Right hindlimb (tissue), 1 donor: ENCODE measurements around the gene NR3C1.

Source experiments
- DNase-seq: peaks from one replicate; pipeline ENCODE4 v3.0.0-alpha.2; 2018

NR3C1 gene

DNA sequence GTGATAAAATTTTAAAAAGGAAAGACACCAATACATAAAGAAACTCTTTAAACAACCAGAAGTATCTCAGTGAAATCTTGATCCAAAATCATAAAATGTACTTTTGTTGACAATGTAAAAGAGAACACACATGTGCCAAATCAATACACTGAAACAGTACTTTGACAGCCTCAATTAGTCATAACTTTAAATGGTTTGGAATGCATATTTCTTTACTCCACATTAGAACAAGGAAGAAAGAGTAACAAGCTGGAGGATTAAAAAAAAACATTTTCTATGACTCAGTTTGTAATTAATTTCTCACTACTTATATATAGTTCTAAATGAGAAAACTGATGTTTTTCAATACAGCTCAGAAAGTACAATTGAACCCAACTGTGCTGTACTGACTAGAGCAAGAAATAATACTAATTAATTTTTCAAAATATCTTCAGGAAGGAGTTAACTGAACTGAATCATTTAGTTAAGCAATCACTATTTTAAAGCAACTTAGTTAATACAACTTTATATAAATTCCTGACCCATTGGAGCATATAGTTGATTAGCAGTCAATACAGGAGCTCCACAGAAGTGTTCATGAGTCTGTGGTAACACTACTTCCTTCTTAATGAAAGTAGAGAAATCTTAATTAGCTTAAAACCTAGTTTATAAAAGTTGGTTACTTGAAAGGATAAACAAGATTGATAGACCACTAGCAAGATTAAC lies 101.0 kb downstream of the NR3C1 start:
- no peak for DNase-seq

DNA sequence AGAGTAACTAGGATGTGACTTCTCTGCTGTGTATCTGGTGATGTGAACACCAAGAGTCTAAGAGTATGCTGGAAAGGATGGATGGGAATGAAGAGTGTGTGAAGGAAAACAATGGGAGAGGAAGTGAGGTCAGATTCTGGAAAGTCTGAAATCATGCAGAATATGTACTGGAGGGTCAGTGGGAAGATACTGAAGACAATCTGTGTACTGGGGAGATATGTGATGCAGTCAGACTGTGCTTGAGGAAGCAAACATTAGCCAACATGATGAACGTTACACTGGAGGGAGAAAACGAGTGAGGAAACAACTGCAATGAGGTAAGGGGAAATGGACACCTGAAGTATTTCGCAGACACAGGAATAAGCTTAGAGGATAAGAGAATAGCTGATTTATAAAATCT lies 105.7 kb downstream of the NR3C1 start:
- DNase-seq, result no peak

DNA sequence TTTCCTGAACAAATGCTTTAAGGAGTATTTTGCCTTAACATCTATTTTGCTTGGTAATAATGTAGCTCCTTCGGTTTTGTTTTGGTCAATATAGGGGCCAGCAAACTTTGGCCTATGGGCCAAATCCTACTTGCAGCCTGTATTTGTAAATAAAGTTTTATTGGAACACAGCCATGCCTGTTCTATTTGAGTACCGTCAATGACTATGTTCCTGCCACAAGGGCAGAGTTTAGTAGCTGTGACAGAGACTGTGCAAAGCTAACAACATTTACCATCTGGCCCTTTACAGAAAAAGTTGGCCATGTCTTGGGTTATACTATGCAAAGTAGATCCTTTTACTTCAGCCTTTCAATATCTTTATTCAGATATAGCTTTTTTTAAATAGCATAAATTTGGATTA lies 113.4 kb downstream of the NR3C1 start:
- DNase-seq, result no peak

DNA sequence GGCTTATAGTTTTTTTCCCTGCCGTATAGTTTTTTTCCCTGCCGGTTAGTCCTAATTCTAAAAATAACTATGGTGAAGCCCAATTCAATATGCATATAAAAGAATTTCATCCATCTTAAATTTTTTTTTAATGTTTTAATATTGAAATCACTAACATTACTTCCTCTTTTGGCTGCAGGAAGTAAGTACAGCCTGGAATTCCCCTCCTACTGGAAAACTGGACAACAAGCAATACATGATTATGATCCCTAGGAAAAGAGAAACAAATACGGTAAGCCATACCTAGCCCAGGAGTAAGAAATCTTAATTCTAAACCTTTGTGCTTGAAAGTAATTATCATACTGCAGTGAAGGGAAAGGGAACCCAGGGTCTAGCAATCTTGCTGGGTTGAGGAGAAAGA lies 119.0 kb downstream of the NR3C1 start:
- no peak for DNase-seq

DNA sequence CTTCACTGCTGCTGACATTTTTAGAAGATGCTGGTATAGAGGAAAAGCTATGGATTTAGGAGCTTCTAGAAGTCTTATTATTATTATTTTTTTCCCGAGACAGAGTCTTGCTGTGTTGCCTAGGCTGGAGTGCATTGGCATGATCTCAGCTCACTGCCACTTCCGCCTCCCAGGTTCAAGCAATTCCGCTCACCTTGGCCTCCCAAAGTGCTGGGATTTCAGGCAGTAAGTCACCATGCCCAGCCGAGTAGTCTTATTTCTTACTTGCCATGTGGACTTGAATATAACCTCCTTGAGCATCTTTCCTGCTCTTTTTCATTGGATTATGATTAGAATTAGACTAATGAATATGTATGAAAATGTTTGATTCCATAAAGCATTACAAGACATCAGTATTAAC lies 119.5 kb downstream of the NR3C1 start:
- DNase-seq, result no peak

DNA sequence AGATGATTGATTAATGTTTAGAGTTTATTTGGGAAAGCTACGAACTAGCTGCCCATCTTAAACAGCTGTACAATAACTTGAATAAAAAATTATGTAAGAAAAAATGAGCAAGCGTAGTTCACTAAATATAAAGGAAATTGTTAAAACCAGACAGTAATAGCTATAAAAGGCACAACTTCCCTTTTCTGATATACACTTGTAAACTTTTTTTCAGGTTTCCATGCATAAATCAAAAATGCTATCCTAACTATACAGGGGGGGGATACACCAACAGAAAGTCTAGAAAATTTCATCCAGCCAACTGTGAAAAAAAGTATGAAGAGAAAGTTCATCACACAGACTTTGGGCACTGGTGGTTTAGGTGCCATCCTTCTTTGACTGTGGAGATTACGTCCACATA lies 122.3 kb downstream of the NR3C1 start:
- no peak for DNase-seq

DNA sequence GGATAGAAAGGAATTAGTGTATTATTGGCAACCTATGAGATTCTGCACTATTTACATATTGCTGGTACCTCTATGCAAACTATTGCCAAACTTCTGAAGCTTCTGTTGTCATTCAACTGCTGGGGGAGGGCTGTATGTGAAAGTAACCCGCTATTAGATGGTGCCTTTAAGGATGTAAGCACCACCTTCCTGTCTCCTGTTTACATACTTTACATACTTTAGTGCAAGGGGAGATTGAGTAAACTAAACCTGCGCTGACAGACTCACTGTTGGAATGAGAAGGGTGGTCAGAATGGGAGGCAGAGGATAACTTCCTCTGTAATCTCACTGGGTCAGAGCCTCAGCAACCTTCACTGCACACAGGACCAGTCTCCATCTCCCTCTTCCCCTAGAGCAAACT lies 123.8 kb downstream of the NR3C1 start:
- DNase-seq, result no peak

DNA sequence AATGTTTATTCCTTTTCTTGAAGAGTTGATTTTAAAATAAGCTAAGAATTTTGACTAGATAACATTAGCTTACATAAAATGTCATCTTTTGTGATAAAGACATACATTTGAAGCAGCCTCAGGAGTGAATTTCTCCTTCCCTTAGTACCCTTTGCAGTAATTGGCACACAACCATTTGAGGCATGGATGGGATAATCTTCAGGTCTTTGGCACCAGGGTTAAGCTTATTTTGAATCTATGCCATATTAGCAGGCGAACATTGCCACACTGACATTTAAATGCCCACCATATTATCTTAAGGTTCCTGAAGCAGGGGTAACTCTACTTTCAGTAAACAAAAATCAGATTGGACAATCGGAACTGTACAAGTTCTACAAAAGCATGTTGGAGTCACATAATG lies 126.0 kb downstream of the NR3C1 start:
- no peak for DNase-seq

DNA sequence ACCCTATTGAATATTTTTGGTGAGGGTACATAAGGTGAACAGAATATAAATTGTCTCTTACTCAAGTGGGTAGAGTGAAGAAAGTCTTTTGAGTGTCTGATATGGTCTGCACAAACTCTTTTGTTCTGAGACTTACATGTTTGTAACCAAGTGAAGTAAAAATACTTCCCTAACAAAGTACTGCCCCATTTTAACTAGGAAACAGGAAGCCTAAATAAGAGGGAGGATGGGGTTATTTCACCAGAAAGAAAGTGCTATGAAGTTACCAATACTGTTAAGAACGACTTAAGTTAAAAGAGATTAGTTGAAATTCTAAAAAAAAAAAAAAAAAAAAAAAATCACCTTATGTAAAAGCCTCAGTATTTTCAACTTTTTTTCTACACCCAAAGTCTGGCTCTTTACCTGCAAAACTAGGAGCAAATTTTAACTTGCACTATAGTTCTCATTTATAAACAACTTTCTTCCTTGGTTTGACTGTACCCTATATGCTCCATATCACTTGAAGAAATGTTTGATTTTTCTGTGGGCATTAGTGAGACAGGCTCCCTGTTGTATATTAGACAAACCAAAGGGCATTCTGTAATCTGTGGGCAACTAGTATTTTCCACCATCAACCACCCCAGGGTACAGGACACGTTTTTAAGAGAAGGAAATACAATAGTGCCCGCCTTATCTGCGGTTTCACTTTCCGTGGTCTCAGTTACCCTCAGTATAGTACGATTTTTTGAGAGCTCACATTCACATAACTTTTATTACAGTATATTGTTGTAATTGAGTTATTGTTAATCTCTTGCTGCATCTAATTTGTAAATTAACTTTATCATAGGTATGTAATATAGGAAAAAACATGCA lies 127.7 kb downstream of the NR3C1 start:
- no peak for DNase-seq

DNA sequence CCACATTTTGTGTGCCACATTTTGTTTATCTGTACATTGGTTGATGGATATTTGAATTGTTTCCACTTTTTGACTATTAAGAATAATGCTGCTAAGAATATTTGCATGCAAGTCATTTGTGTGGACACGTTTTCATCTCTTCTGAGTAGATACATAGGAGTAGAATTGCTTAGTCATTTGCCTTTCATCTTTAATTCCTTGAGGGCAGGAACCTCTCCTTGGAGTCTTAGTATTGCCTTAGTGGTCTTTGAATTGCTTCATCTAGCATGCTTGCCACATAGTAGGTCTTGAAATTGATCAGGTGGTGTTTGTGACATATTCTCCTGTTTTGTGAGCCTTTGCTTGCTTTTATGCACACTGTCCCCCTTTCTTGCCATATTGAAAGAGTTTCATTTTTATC lies 128.5 kb downstream of the NR3C1 start:
- DNase-seq, result no peak

DNA sequence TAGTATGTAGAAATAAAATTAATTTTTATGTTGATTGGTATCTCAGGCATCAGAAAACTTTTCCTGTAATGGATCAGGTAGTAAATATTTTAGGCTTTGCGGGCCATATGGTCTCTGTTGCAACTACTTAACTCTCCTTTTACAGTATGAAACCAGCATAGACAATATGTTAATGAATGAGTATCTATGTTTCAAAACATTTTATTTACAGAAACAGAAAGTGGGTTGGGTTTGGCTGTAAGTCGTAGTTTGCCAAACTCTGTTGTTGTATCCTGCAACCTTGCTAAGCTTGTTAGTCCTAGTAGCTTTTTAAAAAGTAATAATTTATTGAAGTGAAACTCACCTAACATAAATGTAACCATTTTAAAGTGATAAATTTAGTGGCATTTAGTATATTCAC lies 132.1 kb downstream of the NR3C1 start:
- DNase-seq, result no peak

DNA sequence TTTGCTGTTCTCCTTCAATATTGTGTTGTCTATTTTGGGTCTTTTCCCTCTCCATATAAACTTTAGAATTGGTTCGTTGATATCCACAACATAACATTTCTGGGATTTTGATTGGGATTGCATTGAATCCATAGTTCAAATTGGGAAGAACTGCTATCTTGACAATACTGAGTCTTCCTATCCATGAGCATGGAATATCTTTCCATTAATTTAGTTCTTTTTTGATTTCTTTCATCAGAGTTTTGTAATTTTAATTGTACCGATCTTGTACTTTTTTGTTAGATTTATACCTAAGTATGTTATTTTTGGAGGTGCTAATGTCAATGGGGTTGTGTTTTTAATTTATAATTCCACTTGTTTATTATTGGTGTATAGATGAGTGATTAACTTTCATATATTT lies 135.1 kb downstream of the NR3C1 start:
- DNase-seq, result no peak

DNA sequence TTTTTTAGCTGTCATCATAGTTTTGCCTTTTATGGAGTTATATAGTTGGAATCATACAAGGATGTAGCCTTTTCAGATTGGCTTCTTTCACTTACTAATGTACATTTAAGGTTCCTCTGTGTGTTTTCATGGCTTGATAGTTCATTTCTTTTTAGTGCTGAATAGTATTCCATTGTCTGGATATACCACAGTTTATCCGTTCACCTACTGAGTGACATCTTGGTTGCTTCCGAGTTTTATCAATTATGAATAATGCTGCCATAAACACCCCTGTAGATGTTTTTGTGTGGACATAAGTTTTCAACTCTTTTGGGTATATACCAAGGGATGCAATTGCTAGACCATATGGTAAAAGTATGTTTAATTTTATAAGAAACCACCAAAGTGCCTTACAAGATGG lies 136.3 kb downstream of the NR3C1 start:
- no peak for DNase-seq

DNA sequence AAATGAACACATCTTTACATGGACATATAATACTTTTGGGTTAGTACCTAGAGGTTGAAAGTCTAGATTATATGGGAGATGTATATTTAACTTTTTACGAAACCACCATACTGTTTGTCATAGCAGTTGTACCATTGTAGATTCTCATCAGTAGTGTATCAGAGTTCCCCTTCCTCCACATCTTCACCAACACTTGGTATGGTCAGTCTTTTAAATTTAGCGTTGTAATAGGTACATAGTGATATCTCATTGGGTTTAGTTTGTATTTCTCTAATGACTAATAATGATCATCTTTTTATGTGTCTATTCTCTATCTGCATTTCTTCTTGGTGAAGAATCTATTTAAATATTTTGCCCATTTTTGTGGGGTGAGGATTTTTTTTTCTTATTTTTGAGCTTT lies 137.5 kb downstream of the NR3C1 start:
- no peak for DNase-seq

DNA sequence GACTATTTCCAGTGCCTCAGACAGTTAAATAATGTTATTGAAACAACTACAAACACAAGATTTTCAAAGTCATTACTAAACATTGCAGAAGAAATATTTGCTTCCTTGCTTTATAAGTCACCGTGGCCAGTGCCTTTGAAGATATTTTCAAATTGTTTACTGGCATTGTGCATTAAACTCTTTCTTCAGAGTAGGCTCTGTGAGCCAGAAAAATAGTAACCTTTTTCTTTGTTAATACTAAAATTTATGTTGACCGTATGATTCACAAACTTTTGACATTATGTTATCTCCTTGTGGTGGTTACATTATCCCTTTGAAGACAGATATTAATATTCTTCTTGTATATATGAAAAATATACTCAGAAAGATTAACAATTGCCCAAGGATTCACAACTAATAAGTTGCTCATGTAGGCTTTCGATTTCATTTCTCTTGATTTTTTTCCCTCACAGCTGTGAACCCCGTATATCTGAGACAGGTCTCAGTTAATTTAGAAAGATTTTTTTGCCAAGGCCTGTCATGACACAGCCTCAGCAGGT lies 140.1 kb downstream of the NR3C1 start:
- DNase-seq, result no peak

DNA sequence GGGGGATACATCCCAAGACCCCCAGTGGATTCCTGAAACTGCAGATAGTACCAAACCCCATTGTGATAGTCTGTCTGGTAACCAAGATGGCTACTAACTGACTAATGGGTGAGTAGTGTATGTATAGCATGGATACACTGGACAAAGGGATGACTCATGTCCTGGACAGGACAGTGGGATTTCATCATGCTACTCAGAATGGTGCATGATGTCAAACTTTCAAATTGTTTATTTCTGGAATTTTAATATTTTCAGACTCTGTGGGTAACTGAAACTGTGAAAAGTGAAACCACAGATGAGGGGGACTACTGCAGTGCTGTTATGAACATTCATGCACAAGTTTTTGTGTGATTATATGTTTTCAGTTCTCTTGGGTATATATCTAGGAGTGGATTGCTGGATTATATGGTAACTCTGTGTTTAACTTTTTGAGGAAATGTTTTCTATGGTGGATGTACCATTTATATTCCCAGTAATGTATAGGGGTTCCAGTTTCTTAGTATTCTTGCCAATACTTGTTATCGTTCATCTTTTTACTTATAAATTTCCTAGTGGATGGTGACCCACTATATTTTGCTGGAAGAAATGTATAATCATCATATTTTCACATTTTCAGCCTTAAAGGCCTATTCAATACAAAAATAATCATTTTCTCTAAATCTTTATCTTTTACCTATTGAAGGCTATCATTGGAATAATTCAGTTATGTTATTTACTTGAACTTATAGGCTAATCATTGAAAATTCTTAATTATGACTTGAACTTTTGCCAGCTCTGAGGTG lies 140.9 kb downstream of the NR3C1 start:
- no peak for DNase-seq

DNA sequence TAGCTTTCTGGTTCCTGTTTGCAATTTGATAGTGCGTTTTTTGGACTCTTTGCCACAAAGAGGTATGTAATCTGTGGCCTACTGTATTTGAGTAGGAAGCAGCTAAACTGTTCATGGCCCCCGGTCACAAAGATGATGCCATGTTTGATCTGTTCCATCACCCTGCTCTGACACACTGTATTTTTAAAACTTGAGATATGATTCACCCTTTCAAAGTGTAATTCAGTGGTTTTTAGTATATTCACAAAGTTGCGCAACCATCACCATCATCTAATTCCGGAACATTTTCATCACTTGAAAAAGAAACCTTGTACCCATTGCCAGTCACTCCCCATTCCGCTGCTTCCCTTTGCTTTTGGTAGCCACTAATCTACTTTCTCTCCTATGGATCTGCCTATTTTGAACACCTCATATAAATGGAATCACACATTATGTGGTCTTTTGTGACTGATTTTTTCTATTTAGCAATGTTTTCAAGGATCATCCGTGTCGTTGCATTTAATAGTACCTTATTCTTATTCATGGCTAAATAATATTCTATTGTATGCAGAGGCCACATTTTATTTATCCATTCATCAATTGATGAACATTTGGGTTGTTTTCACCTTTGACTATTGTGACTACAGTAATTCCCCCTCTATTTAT lies 141.6 kb downstream of the NR3C1 start:
- DNase-seq, result no peak

DNA sequence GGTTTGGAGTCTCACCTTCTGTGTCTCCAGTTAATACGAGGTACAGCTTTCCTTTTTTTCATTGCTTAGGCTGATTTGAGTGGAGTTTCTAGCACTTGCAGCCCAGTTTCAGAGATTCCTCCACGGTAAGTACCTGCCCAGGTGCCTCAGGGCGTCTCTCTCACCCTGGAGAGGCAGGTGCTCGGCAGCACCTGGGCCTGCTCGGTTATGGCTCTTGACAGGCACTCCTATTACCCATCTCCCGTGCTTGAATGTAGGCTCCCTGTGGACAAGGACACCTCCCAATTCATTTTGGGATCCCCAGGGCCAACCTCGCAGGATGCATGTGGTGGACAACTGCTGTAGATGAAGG lies 144.3 kb downstream of the NR3C1 start:
- DNase-seq, result no peak

DNA sequence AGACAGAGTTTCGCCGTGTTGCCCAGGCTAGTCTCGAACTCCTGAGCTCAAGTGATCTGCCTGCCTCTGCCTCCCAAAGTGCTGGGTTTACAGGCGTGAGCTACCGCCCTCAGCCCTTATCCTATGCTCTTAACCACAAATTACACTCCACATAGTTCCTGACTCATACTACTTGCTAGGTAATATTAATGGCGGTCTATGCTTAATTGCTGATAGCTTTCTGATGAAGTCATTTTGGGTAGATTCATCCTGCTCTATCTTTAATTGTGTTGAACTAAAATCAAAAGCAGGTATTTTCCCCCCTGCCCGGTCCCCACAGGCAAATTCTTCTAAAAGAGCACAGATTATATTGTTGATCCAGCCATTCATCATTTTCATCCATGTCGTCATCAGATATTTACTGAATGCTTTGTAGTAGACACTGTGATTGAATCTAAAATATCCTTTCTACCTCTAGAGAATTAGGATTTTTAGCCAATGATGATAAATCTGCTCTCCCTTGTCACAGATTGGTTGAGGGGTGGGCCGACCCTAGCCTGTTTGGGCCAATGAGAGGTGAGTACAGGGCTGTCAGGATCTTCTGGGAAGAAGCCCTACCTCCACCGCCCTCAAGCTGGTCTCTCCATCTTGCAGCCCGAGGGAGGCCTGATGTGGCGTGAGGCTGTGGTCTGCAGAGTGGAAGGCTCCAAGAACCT lies 144.8 kb downstream of the NR3C1 start:
- no peak for DNase-seq

DNA sequence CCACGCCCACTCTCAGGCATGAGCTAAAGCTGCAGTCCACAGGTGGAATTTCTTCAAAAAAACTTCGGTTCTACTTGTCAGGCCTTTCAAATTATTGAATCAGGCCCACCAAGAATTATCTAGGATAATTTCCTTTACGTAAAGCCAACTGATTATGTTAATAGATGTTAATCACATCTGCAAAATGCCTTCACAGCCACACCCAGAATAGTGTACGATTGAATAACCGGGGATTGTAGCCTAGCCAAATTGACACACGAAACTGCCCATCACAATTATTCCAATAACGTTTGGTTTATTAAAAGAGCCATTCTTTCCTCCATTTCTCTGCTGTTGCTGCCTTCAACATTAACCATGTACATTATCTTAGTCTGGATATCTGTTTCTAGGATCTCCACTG lies 148.7 kb downstream of the NR3C1 start:
- no peak for DNase-seq

DNA sequence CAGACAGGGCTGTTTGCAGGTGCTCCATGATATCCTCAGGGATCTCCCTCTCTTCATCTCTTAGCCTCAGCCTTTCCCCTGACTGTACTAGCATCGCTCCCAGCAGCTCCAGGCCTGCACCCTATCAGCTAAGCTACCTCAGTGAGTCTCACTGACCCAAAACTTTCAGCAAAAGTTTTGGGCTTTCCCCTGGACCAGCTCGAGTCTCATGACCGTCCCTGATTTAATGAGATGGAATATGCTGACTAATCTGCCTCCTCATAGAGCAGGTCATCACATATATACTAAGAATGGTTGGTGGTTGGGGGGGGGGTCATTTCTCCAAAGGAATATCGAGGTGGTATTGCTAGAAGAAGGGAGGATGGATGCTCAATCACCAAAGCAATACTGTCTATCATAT lies 151.5 kb downstream of the NR3C1 start:
- DNase-seq, result no peak

DNA sequence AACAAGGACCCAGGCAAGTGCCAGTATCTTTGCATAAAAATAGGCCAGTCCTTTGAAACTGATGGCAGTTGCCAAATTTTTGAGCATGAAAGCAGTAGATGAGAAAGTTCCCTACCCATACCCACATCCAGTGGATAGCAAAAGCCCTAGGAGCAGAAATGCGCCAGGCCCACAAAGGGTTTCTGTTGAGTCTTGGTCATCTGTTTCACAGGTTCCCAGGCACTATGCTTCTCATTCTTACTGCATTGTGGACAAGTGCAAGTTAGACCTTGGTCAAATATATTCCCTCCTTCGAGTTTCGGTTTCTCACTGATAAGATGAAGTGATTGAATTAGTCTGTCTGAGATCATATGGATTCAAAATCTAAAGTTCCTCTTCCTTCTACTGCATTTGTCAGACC lies 152.3 kb downstream of the NR3C1 start:
- no peak for DNase-seq

DNA sequence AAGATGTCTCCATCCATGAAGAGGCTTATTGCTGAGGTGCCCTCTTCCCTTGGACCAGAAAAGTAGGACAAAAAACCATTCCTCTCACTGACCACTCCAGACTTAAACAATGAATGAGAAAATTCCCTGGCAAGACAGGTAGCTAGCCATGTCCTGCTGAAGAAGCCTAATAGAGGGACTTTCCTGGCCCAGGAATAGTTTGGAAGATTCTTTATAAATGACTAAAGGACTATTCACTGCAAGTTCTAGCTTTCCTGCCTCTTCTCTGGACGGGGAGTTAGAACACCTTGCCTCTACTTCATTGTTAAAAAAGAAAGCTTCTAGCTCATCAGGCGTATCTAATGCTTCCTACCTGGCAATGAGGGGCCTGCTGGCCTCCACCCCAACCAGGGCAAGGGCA lies 153.6 kb downstream of the NR3C1 start:
- no peak for DNase-seq
